H9 (cell line): ENCODE measurements around the gene CHRNA10. TPM values are rescaled to one million over a fixed set of nuclear protein-coding genes. Genes with fewer than 3 reads are reported as not detected.

ENCODE experiments used
- DNase-seq: peaks from one replicate; pipeline ENCODE4 v3.0.0-alpha.2; 2017
- H2AFZ ChIP-seq: one replicate; pipeline ENCODE4 v1.6.1; 2013; ENCODE audit warnings: mild to moderate bottlenecking, low read length, control low read depth, moderate library complexity
- H2AK5ac ChIP-seq: 2 replicates; pipeline ENCODE4 v1.6.1; 2013; ENCODE audit warnings: low read length, control low read depth, mixed read lengths; ENCODE audit not compliant: insufficient read length
- H2BK120ac ChIP-seq: one replicate; pipeline ENCODE4 v1.6.1; 2013; ENCODE audit warnings: low read depth, mild to moderate bottlenecking, low read length, control low read depth, inconsistent platforms; ENCODE audit not compliant: poor library complexity, severe bottlenecking
- H2BK12ac ChIP-seq: 2 replicates; pipeline ENCODE4 v1.6.1; 2013; ENCODE audit warnings: low read length, control low read depth, mixed read lengths, low read depth; ENCODE audit not compliant: insufficient read length
- H2BK15ac ChIP-seq: 2 replicates; pipeline ENCODE4 v1.6.1; 2013; ENCODE audit warnings: low read depth, low read length, control low read depth
- H2BK20ac ChIP-seq: one replicate; pipeline ENCODE4 v1.6.1; 2013; ENCODE audit warnings: low read depth, mild to moderate bottlenecking, low read length, control low read depth, inconsistent platforms; ENCODE audit not compliant: poor library complexity, severe bottlenecking
- H2BK5ac ChIP-seq: 2 replicates; pipeline ENCODE4 v1.6.1; 2013; ENCODE audit warnings: low read length, control low read depth, mixed read lengths; ENCODE audit not compliant: insufficient read length
- H3K14ac ChIP-seq: 2 replicates; pipeline ENCODE4 v1.6.1; 2013; ENCODE audit warnings: low read length, control low read depth; ENCODE audit not compliant: insufficient read depth
- H3K18ac ChIP-seq: 2 replicates; pipeline ENCODE4 v1.6.1; 2013; ENCODE audit warnings: low read depth, mild to moderate bottlenecking, mixed read lengths, low read length, control low read depth; ENCODE audit not compliant: insufficient read length
- H3K23ac ChIP-seq: 2 replicates; pipeline ENCODE4 v1.6.1; 2013; ENCODE audit warnings: low read length, control low read depth, mixed read lengths, low read depth; ENCODE audit not compliant: insufficient read length
- H3K23me2 ChIP-seq: 2 replicates; pipeline ENCODE4 v1.6.1; 2013; ENCODE audit warnings: low read depth, mild to moderate bottlenecking, mixed read lengths, low read length, control low read depth; ENCODE audit not compliant: insufficient read length, poor library complexity, severe bottlenecking
- H3K27ac ChIP-seq: 2 replicates; pipeline ENCODE4 v1.5.1; 2013; ENCODE audit warnings: low read length, control low read depth, mixed read lengths, low read depth; ENCODE audit not compliant: insufficient read length
- H3K27me3 ChIP-seq: 2 replicates; pipeline ENCODE4 v1.6.1; 2013; ENCODE audit warnings: low read length, control low read depth, inconsistent platforms; ENCODE audit not compliant: insufficient read depth
- H3K4ac ChIP-seq: 2 replicates; pipeline ENCODE4 v1.6.1; 2013; ENCODE audit warnings: low read depth, mild to moderate bottlenecking, control low read depth, inconsistent platforms, low read length, moderate library complexity
- H3K4me1 ChIP-seq: 2 replicates; pipeline ENCODE4 v1.6.1; 2013; ENCODE audit warnings: low read length, control low read depth, inconsistent platforms; ENCODE audit not compliant: insufficient read depth
- H3K4me2 ChIP-seq: 2 replicates; pipeline ENCODE4 v1.6.1; 2013; ENCODE audit warnings: low read length, control low read depth, mixed read lengths; ENCODE audit not compliant: insufficient read length, insufficient read depth
- H3K56ac ChIP-seq: 2 replicates; pipeline ENCODE4 v1.6.1; 2013; ENCODE audit warnings: low read depth, mild to moderate bottlenecking, mixed read lengths, low read length, control low read depth; ENCODE audit not compliant: insufficient read length
- H3K79me1 ChIP-seq: 2 replicates; pipeline ENCODE4 v1.6.1; 2013; ENCODE audit warnings: low read depth, mild to moderate bottlenecking, moderate library complexity, low read length, control low read depth, inconsistent platforms; ENCODE audit not compliant: insufficient read depth, poor library complexity, severe bottlenecking
- H3K79me2 ChIP-seq: 2 replicates; pipeline ENCODE4 v1.6.1; 2013; ENCODE audit warnings: low read length, control low read depth, inconsistent platforms; ENCODE audit not compliant: insufficient read depth
- H3K9ac ChIP-seq: 2 replicates; pipeline ENCODE4 v1.6.1; 2013; ENCODE audit warnings: low read length, control low read depth, mixed read lengths; ENCODE audit not compliant: insufficient read length; ENCODE audit errors: extremely low read depth
- H3K9me3 ChIP-seq: one replicate; pipeline ENCODE4 v1.6.1; 2013; ENCODE audit warnings: low read depth, low read length, inconsistent platforms; ENCODE audit not compliant: control insufficient read depth
- H3T11ph ChIP-seq: one replicate; pipeline ENCODE4 v1.6.1; 2013; ENCODE audit warnings: mild to moderate bottlenecking, low read length, control low read depth, inconsistent platforms
- H4K20me1 ChIP-seq: one replicate; pipeline ENCODE4 v1.6.1; 2013; ENCODE audit not compliant: control insufficient read depth, insufficient read length, insufficient read depth
- H4K5ac ChIP-seq: 2 replicates; pipeline ENCODE4 v1.6.1; 2013; ENCODE audit warnings: low read depth, mild to moderate bottlenecking, mixed read lengths, low read length, control low read depth; ENCODE audit not compliant: insufficient read length
- H4K8ac ChIP-seq: replicated peaks from 2 replicates; pipeline ENCODE4 v1.6.1; 2013; ENCODE audit warnings: low read length, control low read depth, mixed read lengths, low read depth; ENCODE audit not compliant: insufficient read length
- H4K91ac ChIP-seq: 2 replicates; pipeline ENCODE4 v1.6.1; 2013; ENCODE audit warnings: low read depth, mild to moderate bottlenecking, moderate library complexity, mixed read lengths, low read length, control low read depth; ENCODE audit not compliant: insufficient read length
- H3K27ac Mint-ChIP-seq, 3 experiments: 2 replicates in 2 of 3; 3 replicates in 1 of 3; pipeline ENCODE4 v1.8.0; 2020 to 2021; ENCODE audit warnings: mixed read lengths in 3 of 3, mild to moderate bottlenecking in 1 of 3, moderate library complexity in 1 of 3
- H3K27me3 Mint-ChIP-seq: 2 replicates; pipeline ENCODE4 v1.8.0; 2021; ENCODE audit warnings: low read depth, mild to moderate bottlenecking, moderate library complexity, mixed read lengths
- H3K36me3 Mint-ChIP-seq, 3 experiments: 2 replicates in 2 of 3; 3 replicates in 1 of 3; pipeline ENCODE4 v1.8.0; 2020 to 2021; ENCODE audit warnings: low read depth in 3 of 3, mixed read lengths in 3 of 3; ENCODE audit not compliant: insufficient read depth in 1 of 3
- H3K4me1 Mint-ChIP-seq, 2 experiments: 2 replicates each; pipeline ENCODE4 v1.8.0; 2020; ENCODE audit warnings: mixed read lengths in 2 of 2
- H3K4me3 Mint-ChIP-seq, 2 experiments: 2 replicates in 1 of 2; 3 replicates in 1 of 2; pipeline ENCODE4 v1.8.0; 2020 to 2021; ENCODE audit warnings: mild to moderate bottlenecking in 2 of 2, mixed read lengths in 2 of 2, moderate library complexity in 1 of 2
- H3K9me3 Mint-ChIP-seq, 2 experiments: 2 replicates in 1 of 2; 3 replicates in 1 of 2; pipeline ENCODE4 v1.8.0; 2020; ENCODE audit warnings: mild to moderate bottlenecking in 2 of 2, mixed read lengths in 2 of 2, moderate library complexity in 1 of 2
- WGBS: extraction: QIAGEN DNeasy Blood & Tissue Kit; methylation state at CpG from one replicate; pipeline ENCODE4 v1.1.7; 2013; ENCODE audit warnings: missing lambda C conversion rate, low lambda C conversion rate, mixed read lengths; ENCODE audit not compliant: insufficient read length; ENCODE audit errors: extremely low coverage; 5-methylcytosine and 5-hydroxymethylcytosine counted together
- total RNA-seq: library from RNA; stranded (reverse); gene quantifications from 2 replicates; pipeline ENCODE4 v1.2.1, GENCODE V29; 2021
- TF ChIP-seq, protein P1 (sequence below): fragments of 200-600 bp; sonication (generic); conservative IDR thresholded peaks from 3 replicates; pipeline ENCODE4 v1.8.0; 2021; ENCODE audit warnings: antibody characterized with exemption, mild to moderate bottlenecking

Gene CHRNA10
- total RNA-seq, 1 experiment from 2014 or later: 2.4 TPM

DNA sequence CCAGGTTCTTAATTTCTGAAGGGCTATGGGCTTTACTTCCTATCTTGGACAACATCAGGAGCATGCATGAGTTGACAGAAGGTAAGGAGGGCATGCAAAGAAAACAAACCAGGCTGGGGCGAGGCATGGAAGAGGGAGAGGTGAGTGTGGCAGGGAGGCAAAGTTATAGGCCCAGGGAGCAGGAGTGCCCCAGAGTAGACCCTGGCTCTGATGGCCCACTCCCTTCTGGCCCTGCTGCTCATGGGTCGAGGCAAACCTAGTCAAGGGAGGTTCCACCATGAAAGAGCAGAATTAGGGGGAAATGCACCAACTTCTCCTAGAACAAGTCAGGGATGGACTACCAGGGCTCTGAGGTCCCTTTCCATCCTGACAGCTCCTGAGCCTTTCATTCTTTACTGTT, 10.2 kb downstream of the CHRNA10 start:
- no peak overlapping the region for H2AFZ ChIP-seq
- peaks cover 0 to 3% of the 10 kb centered on the region in 2 experiments; a peak in 2 of 5 replicates for H3K9me3 Mint-ChIP-seq
- no peaks in the 10 kb centered on the region for H3K4me1 Mint-ChIP-seq
- no peak overlapping the region for H3K4ac ChIP-seq
- H3K9me3 ChIP-seq: no peaks in the 10 kb centered on the region
- H2BK15ac ChIP-seq: no peak overlapping the region
- H3K14ac ChIP-seq: no peak overlapping the region
- H2BK12ac ChIP-seq: no peak overlapping the region
- H3T11ph ChIP-seq: no peak overlapping the region
- H3K9ac ChIP-seq: no peak overlapping the region
- H3K79me2 ChIP-seq: no peaks in the 10 kb centered on the region
- H4K5ac ChIP-seq: no peak overlapping the region
- H3K23me2 ChIP-seq: no peaks in the 10 kb centered on the region
- TF ChIP-seq, protein P1, sequence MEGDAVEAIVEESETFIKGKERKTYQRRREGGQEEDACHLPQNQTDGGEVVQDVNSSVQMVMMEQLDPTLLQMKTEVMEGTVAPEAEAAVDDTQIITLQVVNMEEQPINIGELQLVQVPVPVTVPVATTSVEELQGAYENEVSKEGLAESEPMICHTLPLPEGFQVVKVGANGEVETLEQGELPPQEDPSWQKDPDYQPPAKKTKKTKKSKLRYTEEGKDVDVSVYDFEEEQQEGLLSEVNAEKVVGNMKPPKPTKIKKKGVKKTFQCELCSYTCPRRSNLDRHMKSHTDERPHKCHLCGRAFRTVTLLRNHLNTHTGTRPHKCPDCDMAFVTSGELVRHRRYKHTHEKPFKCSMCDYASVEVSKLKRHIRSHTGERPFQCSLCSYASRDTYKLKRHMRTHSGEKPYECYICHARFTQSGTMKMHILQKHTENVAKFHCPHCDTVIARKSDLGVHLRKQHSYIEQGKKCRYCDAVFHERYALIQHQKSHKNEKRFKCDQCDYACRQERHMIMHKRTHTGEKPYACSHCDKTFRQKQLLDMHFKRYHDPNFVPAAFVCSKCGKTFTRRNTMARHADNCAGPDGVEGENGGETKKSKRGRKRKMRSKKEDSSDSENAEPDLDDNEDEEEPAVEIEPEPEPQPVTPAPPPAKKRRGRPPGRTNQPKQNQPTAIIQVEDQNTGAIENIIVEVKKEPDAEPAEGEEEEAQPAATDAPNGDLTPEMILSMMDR: no peak
- H2BK5ac ChIP-seq: no peak overlapping the region
- H2AK5ac ChIP-seq: no peak overlapping the region
- no peaks in the 10 kb centered on the region for H3K27me3 ChIP-seq
- no peak overlapping the region for H2BK20ac ChIP-seq
- DNase-seq: no peak
- WGBS: no CpG with 5 or more reads among the region's 2 CpGs
- H4K91ac ChIP-seq: no peak overlapping the region
- no peak overlapping the region for H3K4me3 Mint-ChIP-seq
- no peak overlapping the region for H3K23ac ChIP-seq
- H3K27ac Mint-ChIP-seq: no peak overlapping the region
- no peak overlapping the region for H3K56ac ChIP-seq
- no peaks in the 10 kb centered on the region for H4K20me1 ChIP-seq
- no peak overlapping the region for H3K27ac ChIP-seq
- H3K27me3 Mint-ChIP-seq: peaks cover 3% of the 10 kb centered on the region; the same call in 1 of the 2 replicates
- no peaks in the 10 kb centered on the region for H3K79me1 ChIP-seq
- no peak overlapping the region for H3K4me2 ChIP-seq
- no peak overlapping the region for H4K8ac ChIP-seq
- peaks cover 0 to 18% (median 1%) of the 10 kb centered on the region in 3 experiments; a peak in 3 of 7 replicates for H3K36me3 Mint-ChIP-seq
- H3K4me1 ChIP-seq: no peaks in the 10 kb centered on the region
- no peak overlapping the region for H2BK120ac ChIP-seq
- no peak overlapping the region for H3K18ac ChIP-seq
